Vagina (tissue), 2 donors: ENCODE data around the gene RETREG1. TPM values are rescaled to one million over a fixed set of nuclear protein-coding genes. Genes with fewer than 3 reads are reported as not detected.

Experiments
- DNase-seq, 2 donors: peaks; one replicate each; pipeline ENCODE4 v3.0.0-alpha.2; 2017; ENCODE audit errors: extremely low spot score in 2 of 2
- H3K27ac ChIP-seq: fragments of 200-600 bp; sonication (generic); one replicate; pipeline ENCODE4 v1.5.1; 2019
- H3K27me3 ChIP-seq: fragments of 200-600 bp; sonication (generic); one replicate; pipeline ENCODE4 v1.5.1; 2019
- H3K36me3 ChIP-seq, 2 donors: fragments of 200-600 bp; sonication (generic); one replicate each; pipeline ENCODE4 v1.5.1; 2017 to 2019
- H3K4me1 ChIP-seq: fragments of 200-600 bp; sonication (generic); one replicate; pipeline ENCODE4 v1.5.1; 2019
- H3K4me3 ChIP-seq, 2 donors: fragments of 200-600 bp; sonication (generic); 1 replicate in 1 of 2; 2 replicates in 1 of 2; pipeline ENCODE4 v1.5.1; 2016 to 2019
- H3K9me3 ChIP-seq: fragments of 200-600 bp; sonication (generic); one replicate; pipeline ENCODE4 v1.5.1; 2019
- CTCF ChIP-seq, 3 experiments: fragments of 450-650 bp in 2 of 3; fragments of 200-600 bp in 1 of 3; sonication (generic) in 1 of 3; IDR thresholded peaks; one replicate each; pipeline ENCODE4 v1.5.1; 2017 to 2019; ENCODE audit warnings: antibody characterized with exemption in 3 of 3, mild to moderate bottlenecking in 2 of 3, moderate library complexity in 2 of 3
- POLR2A ChIP-seq, 2 donors: fragments of 450-650 bp; IDR thresholded peaks; one replicate each; pipeline ENCODE4 v1.6.1; 2017; ENCODE audit warnings: antibody characterized with exemption in 2 of 2, mild to moderate bottlenecking in 2 of 2, moderate library complexity in 2 of 2
- POLR2AphosphoS5 ChIP-seq, 2 donors: sonication (generic); formaldehyde crosslinking; IDR thresholded peaks; one replicate each; pipeline ENCODE4 v1.9.0; 2017; ENCODE audit warnings: antibody characterized with exemption in 2 of 2, mild to moderate bottlenecking in 2 of 2, low read depth in 1 of 2; ENCODE audit not compliant: insufficient read depth in 1 of 2
- intact Hi-C: fragments of 100-400 bp; cut with DNase I; formaldehyde crosslinking; loops from one replicate; pipeline ENCODE4 v1.15.1; 2023
- total RNA-seq: library from RNA; depleted of rRNA; stranded (reverse); fragments of >200 nt; gene quantifications from one replicate; pipeline ENCODE4 v1.2.3, GENCODE V29; 2016

The RETREG1 gene
- total RNA-seq, 1 donor from 2014 or later = 27.7 TPM

GRCh38 chr5:16564248-16564867 lies 52.4 kb downstream of the RETREG1 start:
- Histone ChIP-seq H3K36me3 (no peaks in the 10 kb centered on the region), H3K27me3 (no peaks in the 10 kb centered on the region), H3K9me3 (no peaks in the 10 kb centered on the region), H3K4me3 (no peak overlapping the region), H3K27ac (no peak overlapping the region), H3K4me1 (no peaks in the 10 kb centered on the region)
- TF ChIP-seq CTCF (IDR thresholded peaks at IDR 0.05) (no peak), POLR2AphosphoS5 (IDR thresholded peaks at IDR 0.05; ENCODE audit: insufficient read depth in 1 of 2, low read depth in 1 of 2) (no peak), POLR2A (IDR thresholded peaks at IDR 0.05) (no peak)
- no peak for DNase-seq
- intact Hi-C loops = no loop called here

GRCh38 chr5:16563686-16564085 lies 53.1 kb downstream of the RETREG1 start:
- no peak for TF ChIP-seq POLR2A (IDR thresholded peaks at IDR 0.05)
- TF ChIP-seq POLR2AphosphoS5 (IDR thresholded peaks at IDR 0.05; ENCODE audit: insufficient read depth in 1 of 2, low read depth in 1 of 2) = no peak
- TF ChIP-seq CTCF (IDR thresholded peaks at IDR 0.05) = no peak
- Histone ChIP-seq H3K36me3 (no peaks in the 10 kb centered on the region), H3K4me3 (no peak overlapping the region), H3K27ac (no peak overlapping the region), H3K4me1 (no peaks in the 10 kb centered on the region), H3K27me3 (no peaks in the 10 kb centered on the region), H3K9me3 (no peaks in the 10 kb centered on the region)
- intact Hi-C loops = no loop called here
- no peak for DNase-seq

- H3K27me3 ChIP-seq = no peaks in the 10 kb centered on the region
- H3K4me3 ChIP-seq = no peak overlapping the region
- DNase-seq = no peak
- no peak overlapping the region for H3K27ac ChIP-seq
- intact Hi-C loops = no loop called here
- H3K36me3 ChIP-seq = no peaks in the 10 kb centered on the region
- no peak for TF ChIP-seq POLR2AphosphoS5 (IDR thresholded peaks at IDR 0.05; ENCODE audit: insufficient read depth in 1 of 2, low read depth in 1 of 2)
- TF ChIP-seq CTCF (IDR thresholded peaks at IDR 0.05) = no peak
- TF ChIP-seq POLR2A (IDR thresholded peaks at IDR 0.05) = no peak
- no peaks in the 10 kb centered on the region for H3K9me3 ChIP-seq
- H3K4me1 ChIP-seq = no peaks in the 10 kb centered on the region
Observed at GRCh38 chr5:16561660-16562059, 55.1 kb downstream of the RETREG1 start.

GRCh38 chr5:16559702-16560101 lies 57.1 kb downstream of the RETREG1 start:
- DNase-seq = no peak
- intact Hi-C loops = no loop called here

More at GRCh38 chr5:16559702-16560101, 57.1 kb downstream of the RETREG1 start:
- no peak overlapping the region for H3K27ac ChIP-seq
- no peaks in the 10 kb centered on the region for H3K27me3 ChIP-seq
- TF ChIP-seq POLR2AphosphoS5 (IDR thresholded peaks at IDR 0.05; ENCODE audit: insufficient read depth in 1 of 2, low read depth in 1 of 2) (no peak), CTCF (IDR thresholded peaks at IDR 0.05) (no peak), POLR2A (IDR thresholded peaks at IDR 0.05) (no peak)
- no peaks in the 10 kb centered on the region for H3K4me1 ChIP-seq
- no peak overlapping the region for H3K4me3 ChIP-seq
- no peaks in the 10 kb centered on the region for H3K9me3 ChIP-seq
- no peaks in the 10 kb centered on the region for H3K36me3 ChIP-seq
